Mesenchymal stem cell (in vitro differentiated cells and primary cell): ENCODE measurements around the gene RAMACL.

Experiments used
- DNase-seq: peaks from one replicate; pipeline ENCODE4 v3.0.0-alpha.2; 2013
- H2AFZ ChIP-seq: one replicate; pipeline ENCODE4 v1.6.1; 2013; ENCODE audit warnings: low read depth, mild to moderate bottlenecking, control low read depth, inconsistent platforms, low read length, moderate library complexity
- H2AK5ac ChIP-seq: 2 replicates; pipeline ENCODE4 v1.6.1; 2013; ENCODE audit warnings: low read length, moderate library complexity, mild to moderate bottlenecking, inconsistent platforms; ENCODE audit not compliant: severe bottlenecking
- H2BK120ac ChIP-seq: one replicate; pipeline ENCODE4 v1.6.1; 2013; ENCODE audit warnings: low read depth, mild to moderate bottlenecking, inconsistent platforms, low read length, moderate library complexity
- H2BK12ac ChIP-seq, 2 experiments: one replicate each; pipeline ENCODE4 v1.6.1; 2013; ENCODE audit warnings: inconsistent platforms in 2 of 2, low read length in 2 of 2, mild to moderate bottlenecking in 2 of 2, moderate library complexity in 2 of 2, control low read depth in 1 of 2
- H2BK15ac ChIP-seq: one replicate; pipeline ENCODE4 v1.6.1; 2013; ENCODE audit warnings: mild to moderate bottlenecking, low read depth, inconsistent platforms; ENCODE audit not compliant: poor library complexity, severe bottlenecking
- H2BK5ac ChIP-seq: 2 replicates; pipeline ENCODE4 v1.6.1; 2013; ENCODE audit warnings: low read depth, mild to moderate bottlenecking, low read length, control low read depth, inconsistent platforms; ENCODE audit not compliant: poor library complexity, severe bottlenecking
- H3K14ac ChIP-seq, 2 experiments: one replicate each; pipeline ENCODE4 v1.6.1; 2013; ENCODE audit warnings: inconsistent platforms in 2 of 2, low read length in 2 of 2, control low read depth in 1 of 2, mild to moderate bottlenecking in 1 of 2, moderate library complexity in 1 of 2
- H3K18ac ChIP-seq, 2 experiments: one replicate each; pipeline ENCODE4 v1.6.1; 2013; ENCODE audit warnings: inconsistent platforms in 2 of 2, low read length in 2 of 2, control low read depth in 1 of 2, low read depth in 1 of 2, mild to moderate bottlenecking in 1 of 2
- H3K23ac ChIP-seq, 2 experiments: one replicate each; pipeline ENCODE4 v1.6.1; 2013; ENCODE audit warnings: inconsistent platforms in 2 of 2, low read length in 2 of 2, mild to moderate bottlenecking in 2 of 2, moderate library complexity in 2 of 2, control low read depth in 1 of 2
- H3K27ac ChIP-seq: 2 replicates; pipeline ENCODE4 v1.5.1; 2013; ENCODE audit warnings: mild to moderate bottlenecking, moderate library complexity, low read length, control low read depth, inconsistent platforms; ENCODE audit not compliant: poor library complexity, severe bottlenecking
- H3K27me3 ChIP-seq, 2 experiments: 2 replicates each; pipeline versions ENCODE4 v1.6.1 to v1.7.0; 2013; ENCODE audit warnings: low read length in 2 of 2, mild to moderate bottlenecking in 2 of 2, moderate library complexity in 2 of 2, control low read depth in 1 of 2, inconsistent platforms in 1 of 2; ENCODE audit not compliant: control insufficient read depth in 1 of 2, insufficient read depth in 1 of 2
- H3K36me3 ChIP-seq, 2 experiments: 2 replicates each; pipeline versions ENCODE4 v1.6.1 to v1.7.0; 2013; ENCODE audit warnings: low read length in 2 of 2, control low read depth in 1 of 2, inconsistent platforms in 1 of 2, low read depth in 1 of 2, mild to moderate bottlenecking in 1 of 2; ENCODE audit not compliant: insufficient read depth in 2 of 2, control insufficient read depth in 1 of 2
- H3K4ac ChIP-seq, 2 experiments: one replicate each; pipeline ENCODE4 v1.6.1; 2013; ENCODE audit warnings: inconsistent platforms in 2 of 2, low read length in 2 of 2, mild to moderate bottlenecking in 2 of 2, moderate library complexity in 2 of 2, control low read depth in 1 of 2, low read depth in 1 of 2
- H3K4me1 ChIP-seq: 2 replicates; pipeline ENCODE4 v1.6.1; 2013; ENCODE audit warnings: low read depth, low read length, control low read depth; ENCODE audit not compliant: control insufficient read depth, insufficient read depth
- H3K4me2 ChIP-seq: 2 replicates; pipeline ENCODE4 v1.6.1; 2013; ENCODE audit warnings: low read length, mild to moderate bottlenecking, inconsistent platforms; ENCODE audit not compliant: poor library complexity, severe bottlenecking
- H3K4me3 ChIP-seq, 2 experiments: 2 replicates each; pipeline versions ENCODE4 v1.5.1 to v1.7.0; 2013; ENCODE audit warnings: low read length in 2 of 2, mild to moderate bottlenecking in 2 of 2, control low read depth in 1 of 2, low read depth in 1 of 2; ENCODE audit not compliant: insufficient read depth in 1 of 2
- H3K79me1 ChIP-seq: replicated peaks from 2 replicates; pipeline ENCODE4 v1.6.1; 2013; ENCODE audit warnings: mild to moderate bottlenecking, control low read depth, low read length, inconsistent platforms; ENCODE audit not compliant: poor library complexity, severe bottlenecking
- H3K9ac ChIP-seq: 2 replicates; pipeline ENCODE4 v1.7.0; 2013; ENCODE audit warnings: mild to moderate bottlenecking, low read length, moderate library complexity
- H3K9me3 ChIP-seq: 2 replicates; pipeline ENCODE4 v1.7.0; 2013; ENCODE audit warnings: mild to moderate bottlenecking, low read length; ENCODE audit not compliant: control insufficient read depth
- H4K8ac ChIP-seq: one replicate; pipeline ENCODE4 v1.6.1; 2013; ENCODE audit warnings: inconsistent platforms, mild to moderate bottlenecking, low read length, moderate library complexity
- H4K91ac ChIP-seq: one replicate; pipeline ENCODE4 v1.6.1; 2013; ENCODE audit warnings: mild to moderate bottlenecking, low read length, inconsistent platforms
- WGBS: methylation state at CpG from one replicate; pipeline ENCODE4 v1.1.7; 2013; ENCODE audit warnings: mixed read lengths; 5-methylcytosine and 5-hydroxymethylcytosine counted together

Gene RAMACL

GRCh38 chr6:166533205-166533824, 53.2 kb downstream of the RAMACL start:
- Histone ChIP-seq H3K9ac (no peak overlapping the region), H3K4me3 (no peak overlapping the region), H3K4ac (no peak overlapping the region), H3K4me1 (no peaks in the 10 kb centered on the region), H3K27ac (no peak overlapping the region), H3K27me3 (no peaks in the 10 kb centered on the region), H2BK5ac (no peak overlapping the region), H3K79me1 (no peaks in the 10 kb centered on the region), H4K8ac (no peak overlapping the region), H2AFZ (no peak overlapping the region), H4K91ac (no peak overlapping the region), H2BK120ac (no peak overlapping the region), H3K4me2 (no peak overlapping the region), H3K36me3 (peaks cover 15 to 46% of the 10 kb centered on the region in 2 experiments), H2BK12ac (no peak overlapping the region), H2AK5ac (no peak overlapping the region), H3K23ac (no peak overlapping the region), H3K14ac (no peak overlapping the region), H3K9me3 (no peaks in the 10 kb centered on the region), H3K18ac (peak overlapping the region in 1 of 2 experiments; percentile 40), H2BK15ac (no peak overlapping the region)
- 96% methylated on average over 15 of the region's 15 CpGs for WGBS
- DNase-seq: no peak
